KMS-11 (cell line): ENCODE measurements around the gene CDH4.

Source experiments
- H2AFZ ChIP-seq: fragments of 200-600 bp; sonication (generic); 2 replicates; pipeline ENCODE4 v1.6.1; 2016; ENCODE audit warnings: antibody characterized with exemption, mixed run types, low read depth
- H3K27ac ChIP-seq: fragments of 200-600 bp; sonication (generic); 2 replicates; pipeline ENCODE4 v1.6.1; 2016; ENCODE audit warnings: mild to moderate bottlenecking, mixed run types
- H3K27me3 ChIP-seq: fragments of 200-600 bp; sonication (generic); 2 replicates; pipeline ENCODE4 v1.6.1; 2017; ENCODE audit warnings: mild to moderate bottlenecking, low read depth, mixed run types, moderate library complexity; ENCODE audit not compliant: insufficient read depth
- H3K36me3 ChIP-seq: fragments of 200-600 bp; sonication (generic); 2 replicates; pipeline ENCODE4 v1.6.1; 2017; ENCODE audit warnings: mild to moderate bottlenecking, mixed run types; ENCODE audit not compliant: insufficient read depth
- H3K4me1 ChIP-seq: fragments of 200-600 bp; sonication (generic); 2 replicates; pipeline ENCODE4 v1.6.1; 2016; ENCODE audit warnings: mild to moderate bottlenecking, low read depth, mixed run types; ENCODE audit not compliant: poor library complexity, severe bottlenecking
- H3K4me2 ChIP-seq: fragments of 200-600 bp; sonication (generic); 2 replicates; pipeline ENCODE4 v1.7.0; 2016; ENCODE audit warnings: mild to moderate bottlenecking, mixed run types
- H3K4me3 ChIP-seq: fragments of 200-600 bp; sonication (generic); IDR thresholded peaks from 2 replicates; pipeline ENCODE4 v1.6.1; 2017; ENCODE audit warnings: low read depth, low read length, mixed read lengths; ENCODE audit not compliant: insufficient read depth
- H3K79me2 ChIP-seq: fragments of 200-600 bp; sonication (generic); 2 replicates; pipeline ENCODE4 v1.6.1; 2016; ENCODE audit warnings: low read depth, mixed run types; ENCODE audit not compliant: insufficient read depth
- H3K9ac ChIP-seq: fragments of 200-600 bp; sonication (generic); 2 replicates; pipeline ENCODE4 v1.6.1; 2016; ENCODE audit warnings: mild to moderate bottlenecking, mixed run types
- H4K20me1 ChIP-seq: fragments of 200-600 bp; sonication (generic); 2 replicates; pipeline ENCODE4 v1.6.1; 2016; ENCODE audit warnings: mild to moderate bottlenecking, mixed run types; ENCODE audit not compliant: insufficient read depth
- TF ChIP-seq, protein P1 (sequence below): fragments of 200-600 bp; sonication (generic); conservative IDR thresholded peaks from 2 replicates; pipeline ENCODE4 v1.6.1; 2017; ENCODE audit warnings: low read depth, mild to moderate bottlenecking, antibody characterized with exemption, low read length, moderate library complexity, mixed read lengths

The CDH4 gene

DNA sequence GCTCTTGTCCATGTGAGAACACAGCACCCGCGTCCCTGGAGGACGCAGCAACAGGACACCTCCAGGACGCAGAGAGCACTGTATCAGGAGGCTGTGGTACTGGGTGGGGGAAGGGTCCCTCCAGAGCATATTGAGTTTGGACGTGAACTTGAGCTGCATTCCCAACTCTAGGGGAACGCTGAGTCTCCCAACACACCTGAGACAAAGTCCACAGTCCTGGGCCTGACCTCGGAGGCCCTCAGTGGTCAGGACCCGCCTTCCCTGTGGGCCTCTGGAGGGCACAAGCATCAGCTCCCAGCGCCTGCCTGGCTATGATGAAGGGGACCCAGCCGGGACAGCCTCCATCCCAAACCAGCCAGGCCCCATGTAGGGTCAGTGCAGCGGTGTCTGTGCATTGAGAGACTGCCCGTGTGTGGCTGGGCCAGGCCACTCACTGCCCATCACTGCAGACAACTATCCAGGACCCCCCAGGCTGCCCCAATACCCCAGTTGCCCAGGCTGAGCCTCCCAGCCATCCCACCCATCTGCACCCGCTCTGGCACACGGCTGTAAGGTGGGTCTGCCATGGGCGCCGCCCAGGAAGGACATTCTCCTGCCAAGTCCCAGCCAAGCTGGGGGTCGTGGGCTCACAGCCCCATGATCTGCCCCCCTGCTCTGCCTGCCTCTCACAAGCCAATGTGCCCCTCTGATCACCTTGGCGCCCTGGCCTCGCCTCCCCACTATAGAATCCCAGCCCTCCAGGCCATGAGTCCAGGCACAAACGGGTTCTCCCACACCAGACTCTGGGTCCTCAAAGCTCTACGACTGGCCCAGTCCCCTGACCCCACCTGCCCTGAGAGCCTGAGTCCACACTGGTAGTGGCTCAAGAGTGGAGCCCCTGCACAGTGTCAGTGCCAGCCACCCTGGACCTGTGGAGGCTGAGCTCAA is 697.9 kb downstream of the CDH4 start:
- Histone ChIP-seq H3K27me3 (no peaks in the 10 kb centered on the region; the same call in 1 of the 2 replicates), H3K4me1 (no peaks in the 10 kb centered on the region), H3K9ac (no peak overlapping the region), H3K79me2 (no peaks in the 10 kb centered on the region), H3K36me3 (no peaks in the 10 kb centered on the region), H3K4me2 (no peak overlapping the region), H3K27ac (no peak overlapping the region), H2AFZ (no peak overlapping the region), H4K20me1 (no peaks in the 10 kb centered on the region), H3K4me3 (no peak overlapping the region)
- TF ChIP-seq, protein P1, sequence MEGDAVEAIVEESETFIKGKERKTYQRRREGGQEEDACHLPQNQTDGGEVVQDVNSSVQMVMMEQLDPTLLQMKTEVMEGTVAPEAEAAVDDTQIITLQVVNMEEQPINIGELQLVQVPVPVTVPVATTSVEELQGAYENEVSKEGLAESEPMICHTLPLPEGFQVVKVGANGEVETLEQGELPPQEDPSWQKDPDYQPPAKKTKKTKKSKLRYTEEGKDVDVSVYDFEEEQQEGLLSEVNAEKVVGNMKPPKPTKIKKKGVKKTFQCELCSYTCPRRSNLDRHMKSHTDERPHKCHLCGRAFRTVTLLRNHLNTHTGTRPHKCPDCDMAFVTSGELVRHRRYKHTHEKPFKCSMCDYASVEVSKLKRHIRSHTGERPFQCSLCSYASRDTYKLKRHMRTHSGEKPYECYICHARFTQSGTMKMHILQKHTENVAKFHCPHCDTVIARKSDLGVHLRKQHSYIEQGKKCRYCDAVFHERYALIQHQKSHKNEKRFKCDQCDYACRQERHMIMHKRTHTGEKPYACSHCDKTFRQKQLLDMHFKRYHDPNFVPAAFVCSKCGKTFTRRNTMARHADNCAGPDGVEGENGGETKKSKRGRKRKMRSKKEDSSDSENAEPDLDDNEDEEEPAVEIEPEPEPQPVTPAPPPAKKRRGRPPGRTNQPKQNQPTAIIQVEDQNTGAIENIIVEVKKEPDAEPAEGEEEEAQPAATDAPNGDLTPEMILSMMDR, result no peak

DNA sequence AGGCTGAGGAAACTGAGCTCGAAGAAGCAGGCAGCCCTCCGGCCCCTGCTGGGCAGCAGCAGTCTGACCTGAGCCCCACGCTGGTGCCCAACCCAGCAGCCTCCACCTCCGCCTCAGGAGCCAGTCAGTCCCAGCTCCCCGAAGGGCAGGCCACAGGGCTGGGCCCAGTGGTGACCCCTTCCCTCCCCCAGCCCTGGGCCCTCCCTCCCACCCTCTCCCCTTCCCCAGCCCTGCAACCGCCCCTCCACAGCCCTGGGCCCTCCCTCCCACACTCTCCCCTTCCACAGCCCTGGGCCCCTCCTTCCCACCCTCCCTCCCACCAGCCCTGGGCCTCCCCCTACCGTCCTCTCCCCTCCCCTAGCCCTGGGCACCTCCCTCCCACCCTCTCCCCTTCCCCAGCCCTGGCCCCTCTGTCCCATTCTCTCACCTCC is 698.6 kb downstream of the CDH4 start:
- Histone ChIP-seq H3K27me3 (peaks cover 2% of the 10 kb centered on the region; the same call in 1 of the 2 replicates), H3K4me1 (no peaks in the 10 kb centered on the region), H3K9ac (no peak overlapping the region), H4K20me1 (no peaks in the 10 kb centered on the region), H3K79me2 (no peaks in the 10 kb centered on the region), H3K27ac (no peak overlapping the region), H2AFZ (no peak overlapping the region), H3K4me2 (no peak overlapping the region), H3K36me3 (no peaks in the 10 kb centered on the region), H3K4me3 (no peak overlapping the region)
- TF ChIP-seq, protein P1, result no peak

- Histone ChIP-seq H3K36me3 (no peaks in the 10 kb centered on the region), H3K4me1 (no peaks in the 10 kb centered on the region), H4K20me1 (no peaks in the 10 kb centered on the region), H3K9ac (no peak overlapping the region), H3K27ac (no peak overlapping the region), H2AFZ (no peak overlapping the region), H3K4me3 (no peak overlapping the region), H3K79me2 (no peaks in the 10 kb centered on the region), H3K27me3 (peaks cover 6% of the 10 kb centered on the region; the same call in 1 of the 2 replicates), H3K4me2 (no peak overlapping the region)
- TF ChIP-seq, protein P1, result no peak
Observed at GRCh38 chr20:61951695-61952533, 699.9 kb downstream of the CDH4 start.

DNA sequence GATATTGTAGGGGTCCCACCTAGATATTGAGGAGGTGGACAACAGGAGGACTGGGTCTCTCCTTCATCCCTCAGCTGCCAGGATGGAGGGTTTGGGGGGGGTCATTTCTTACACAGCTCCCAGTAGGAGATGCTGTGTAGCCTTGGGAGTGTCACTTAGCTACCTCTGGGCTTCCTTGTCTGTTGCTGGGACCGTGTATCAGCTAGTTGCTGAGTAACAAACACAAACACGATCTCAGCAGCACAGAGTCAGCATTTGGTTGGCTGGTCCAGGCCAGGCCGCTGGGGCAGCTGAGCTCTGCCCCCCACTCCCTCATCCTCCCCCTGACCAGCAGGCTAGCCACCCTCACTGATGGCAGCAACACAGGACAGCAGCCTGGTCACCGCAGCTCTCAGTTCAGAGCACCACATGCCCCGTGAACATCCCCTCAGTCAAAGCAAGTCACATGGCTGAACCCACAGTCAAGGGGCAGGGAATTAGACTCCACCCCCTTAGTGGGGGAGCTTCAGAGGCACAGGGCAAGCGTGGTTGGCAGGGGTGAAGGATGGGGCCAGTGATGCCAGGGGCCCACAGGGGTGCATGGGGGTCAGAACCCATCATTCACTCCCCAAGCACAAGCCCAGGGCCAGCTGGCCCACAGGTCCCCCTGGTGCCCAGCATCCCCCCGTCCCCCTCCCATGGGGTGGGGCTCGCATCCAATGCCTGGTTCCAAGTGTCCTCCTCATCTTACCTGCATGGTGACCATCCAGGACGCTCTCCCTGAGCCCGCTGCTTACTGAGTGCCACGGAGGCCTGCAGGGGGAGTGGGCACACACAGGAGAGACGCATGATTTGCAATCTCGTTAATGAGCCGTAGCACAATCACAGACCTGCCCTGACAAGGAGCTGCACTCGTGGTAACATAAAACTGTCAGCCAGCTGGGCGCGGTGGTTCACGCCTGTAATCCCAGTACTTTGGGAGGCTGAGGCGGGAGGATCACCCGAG is 701.3 kb downstream of the CDH4 start:
- no peaks in the 10 kb centered on the region for H3K79me2 ChIP-seq
- H4K20me1 ChIP-seq, result no peaks in the 10 kb centered on the region
- no peak overlapping the region for H3K27ac ChIP-seq
- H3K4me2 ChIP-seq, result no peak overlapping the region
- peaks cover 6% of the 10 kb centered on the region; the same call in 1 of the 2 replicates for H3K27me3 ChIP-seq
- H3K9ac ChIP-seq, result no peak overlapping the region
- no peaks in the 10 kb centered on the region for H3K4me1 ChIP-seq
- no peak overlapping the region for H2AFZ ChIP-seq
- H3K4me3 ChIP-seq, result no peak overlapping the region
- H3K36me3 ChIP-seq, result no peaks in the 10 kb centered on the region
- TF ChIP-seq, protein P1, result no peak
